ENCODE measurements around the gene PPARA.

The PPARA gene

DNA sequence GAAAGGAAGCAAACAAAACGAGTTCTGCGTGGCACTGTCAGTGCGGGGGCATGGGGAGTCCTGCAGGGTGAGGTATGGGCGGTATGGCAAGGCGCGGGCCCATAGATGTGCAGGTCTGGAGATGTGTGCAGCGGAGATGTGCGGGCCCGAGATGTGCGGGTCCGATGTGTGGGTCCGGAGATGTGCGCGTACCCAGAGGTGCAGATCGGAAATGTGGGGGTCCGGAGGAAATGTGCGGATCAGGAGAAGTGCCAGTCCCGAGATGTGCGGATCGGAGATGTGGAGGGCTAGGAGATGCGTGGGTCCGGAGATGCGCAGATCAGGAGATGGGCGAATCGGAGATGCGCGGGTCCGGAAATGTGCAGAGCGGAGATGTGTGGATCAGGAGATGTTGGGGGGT is 63.8 kb downstream of the PPARA start:
- DNase-seq (ENCODE audit: low spot score) = no peak

DNA sequence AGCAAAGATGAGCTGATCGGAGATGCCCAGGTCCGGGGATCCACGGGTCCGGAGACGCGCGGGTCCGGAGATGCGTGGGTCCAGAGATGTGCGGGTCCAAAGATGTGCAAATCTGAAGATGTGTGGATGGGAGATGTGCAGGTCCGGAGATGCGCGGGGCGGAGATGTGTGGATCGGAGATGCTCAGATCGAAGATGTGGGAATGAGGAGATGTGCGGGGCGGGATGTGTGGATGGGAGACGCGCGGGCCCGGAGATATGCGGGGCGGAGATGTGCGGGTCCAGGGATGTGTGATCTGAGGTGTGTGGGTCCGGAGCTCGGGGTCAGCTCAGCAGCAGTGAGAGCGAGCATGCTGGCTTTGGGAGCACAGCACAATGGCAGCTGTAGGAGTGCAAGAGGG is 64.3 kb downstream of the PPARA start:
- DNase-seq (ENCODE audit: low spot score) = no peak

DNA sequence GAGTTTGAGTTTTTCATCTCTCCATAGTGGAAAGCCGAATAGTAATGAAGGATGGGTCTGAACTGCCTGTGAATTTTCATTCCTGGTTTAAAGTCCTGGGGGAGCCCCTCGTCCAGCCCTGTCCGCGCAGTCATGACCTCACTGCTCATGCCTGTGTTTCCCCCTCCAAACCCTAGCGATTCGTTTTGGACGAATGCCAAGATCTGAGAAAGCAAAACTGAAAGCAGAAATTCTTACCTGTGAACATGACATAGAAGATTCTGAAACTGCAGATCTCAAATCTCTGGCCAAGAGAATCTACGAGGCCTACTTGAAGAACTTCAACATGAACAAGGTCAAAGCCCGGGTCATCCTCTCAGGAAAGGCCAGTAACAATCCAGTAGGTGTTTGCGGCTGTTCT is 69.3 kb downstream of the PPARA start:
- no peak for DNase-seq (ENCODE audit: low spot score)

- DNase-seq (ENCODE audit: low spot score) = no peak
These were observed 70.6 kb downstream of the PPARA start for GRCh38 chr22:46220921-46221320.

DNA sequence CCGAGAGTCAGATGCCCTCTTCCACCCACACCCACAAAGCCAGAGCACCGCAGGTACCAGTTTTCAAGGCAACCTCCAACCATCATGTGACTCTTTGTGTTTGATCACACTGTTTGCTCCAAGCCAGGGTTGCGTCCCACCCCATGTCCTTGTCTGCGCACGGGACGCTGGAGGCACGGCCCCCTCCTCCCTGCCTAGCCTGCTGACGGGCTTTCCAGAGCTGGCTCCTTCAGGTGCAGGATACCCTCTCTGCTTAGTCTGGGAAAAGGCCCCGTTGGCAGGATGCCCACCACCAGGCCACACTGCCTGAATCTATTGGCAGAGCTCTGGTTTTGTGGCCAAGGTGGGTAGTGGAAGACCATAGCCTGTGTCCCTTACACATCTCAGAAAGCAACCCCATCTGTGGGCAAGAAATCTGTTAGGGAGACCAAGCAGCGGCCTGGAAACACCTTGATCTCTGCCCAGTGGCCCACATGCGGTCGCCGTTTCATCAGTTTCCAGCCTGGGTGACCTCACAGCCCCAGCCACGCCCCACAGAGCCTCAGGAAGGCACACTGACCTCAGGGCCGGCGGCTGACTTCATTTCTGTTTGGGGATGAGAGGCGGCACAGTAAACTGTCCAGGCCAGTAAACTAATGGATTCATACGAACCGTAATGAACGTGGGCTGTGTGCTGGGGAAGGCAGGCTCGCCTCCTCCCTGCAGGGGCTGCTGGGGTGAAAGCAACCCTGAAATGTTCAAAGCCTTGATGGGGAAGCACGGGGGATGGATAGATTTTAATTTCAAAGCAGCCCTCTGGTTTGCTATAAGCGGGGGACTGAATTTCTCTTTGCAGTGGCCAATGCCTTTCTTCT is 73.9 kb downstream of the PPARA start:
- no peak for DNase-seq (ENCODE audit: low spot score)

GRCh38 chr22:46224898-46225290 is 74.6 kb downstream of the PPARA start:
- DNase-seq (ENCODE audit: low spot score) = no peak

- no peak for DNase-seq (ENCODE audit: low spot score)
These were observed 75.3 kb downstream of the PPARA start for GRCh38 chr22:46225631-46226030.

DNA sequence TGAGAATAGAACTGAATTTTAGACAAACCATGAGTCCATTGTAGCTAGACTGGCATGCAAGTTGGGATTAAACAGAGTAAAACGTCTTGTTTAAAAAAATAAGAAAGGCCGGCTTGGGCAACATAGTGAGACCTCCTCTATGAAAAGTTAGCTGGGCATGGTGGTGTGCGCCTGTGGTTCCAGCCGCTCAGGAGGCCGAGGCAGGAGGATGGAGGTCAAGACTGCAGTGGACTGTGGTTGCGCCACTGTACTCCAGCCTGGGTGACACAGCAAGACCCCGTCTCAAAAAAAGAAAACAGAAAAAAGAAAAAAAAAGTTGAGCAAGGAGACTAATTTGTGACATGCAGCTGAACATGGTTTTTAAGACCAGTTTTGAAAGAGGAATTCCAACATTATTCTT is 76.3 kb downstream of the PPARA start:
- no peak for DNase-seq (ENCODE audit: low spot score)

DNA sequence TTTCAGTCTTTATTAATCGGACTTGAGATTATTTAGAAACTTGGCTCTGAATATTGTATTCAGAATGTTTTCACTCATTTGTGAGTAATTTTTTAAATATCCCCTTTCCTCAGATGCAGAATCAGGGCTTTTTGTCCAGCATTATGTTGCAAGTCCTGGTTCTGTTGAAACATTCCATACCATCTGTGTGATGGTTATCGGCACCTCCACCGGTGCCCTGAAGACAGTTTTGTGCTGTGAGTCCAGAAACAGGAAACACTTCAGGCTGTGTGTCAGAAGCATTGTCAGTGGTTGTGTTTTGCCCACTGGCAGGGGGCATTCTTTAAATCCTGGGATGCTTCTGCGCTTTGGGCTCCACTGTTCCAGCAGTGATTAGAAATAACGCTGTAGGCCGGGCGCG is 79.4 kb downstream of the PPARA start:
- DNase-seq (ENCODE audit: low spot score) = no peak

DNA sequence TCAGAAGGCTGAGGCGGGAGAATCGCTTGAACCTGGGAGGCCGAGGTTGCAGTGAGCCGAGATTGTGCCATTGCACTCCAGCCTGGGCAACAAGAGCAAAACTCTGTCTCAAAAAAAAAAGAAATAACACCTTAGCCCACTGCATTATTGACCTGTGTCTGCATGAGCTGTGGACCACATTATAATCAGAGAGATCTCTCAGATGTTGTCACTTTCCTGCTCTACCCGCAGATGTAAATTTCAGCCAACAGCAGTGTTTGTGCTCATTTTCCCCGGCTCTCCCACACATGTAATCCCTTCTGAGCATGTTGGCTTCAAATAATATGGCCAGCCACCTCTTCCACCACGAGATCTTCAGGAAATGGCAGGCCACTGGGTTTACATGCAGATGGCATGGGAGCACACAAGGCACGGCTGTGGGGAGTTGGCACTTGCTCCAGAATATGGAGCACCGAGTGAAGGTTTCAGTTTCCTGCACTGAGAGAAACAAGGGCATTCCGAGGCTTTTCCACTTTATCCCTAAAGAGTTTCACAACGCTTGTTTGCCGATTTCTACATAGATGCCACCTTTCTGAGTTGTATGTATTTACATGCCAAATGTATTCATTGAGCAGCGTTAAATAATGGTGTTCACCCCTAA is 80.1 kb downstream of the PPARA start:
- no peak for DNase-seq (ENCODE audit: low spot score)

- no peak for DNase-seq (ENCODE audit: low spot score)
These were observed 82.9 kb downstream of the PPARA start for GRCh38 chr22:46233231-46233630.

GRCh38 chr22:46234969-46235368 is 84.6 kb downstream of the PPARA start:
- no peak for DNase-seq (ENCODE audit: low spot score)

GRCh38 chr22:46237453-46238124 is 87.3 kb downstream of the PPARA start:
- DNase-seq (ENCODE audit: low spot score) = no peak

GRCh38 chr22:46238541-46238940 is 88.2 kb downstream of the PPARA start:
- DNase-seq (ENCODE audit: low spot score) = no peak

GRCh38 chr22:46239261-46240048 is 89.1 kb downstream of the PPARA start:
- no peak for DNase-seq (ENCODE audit: low spot score)

DNA sequence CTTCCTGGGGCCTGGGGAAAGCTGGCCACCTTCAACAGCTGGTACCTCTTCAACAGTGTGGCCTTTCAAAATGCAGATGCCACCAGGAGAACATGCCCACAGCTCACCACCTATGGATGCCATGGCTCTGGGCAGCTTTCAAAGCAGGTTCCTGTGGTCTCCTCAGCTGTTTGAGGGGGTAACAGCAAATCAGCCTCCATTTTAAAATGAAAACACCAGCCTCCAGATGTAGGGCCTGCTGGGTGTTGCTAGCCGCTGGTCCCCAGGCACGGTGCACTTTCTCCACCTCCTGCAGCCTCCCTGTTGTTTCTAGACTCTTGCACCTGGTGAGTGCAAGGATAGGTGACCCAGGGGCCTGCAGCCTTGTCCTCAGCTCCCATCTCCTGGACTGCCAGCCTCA is 89.7 kb downstream of the PPARA start:
- no peak for DNase-seq (ENCODE audit: low spot score)

DNA sequence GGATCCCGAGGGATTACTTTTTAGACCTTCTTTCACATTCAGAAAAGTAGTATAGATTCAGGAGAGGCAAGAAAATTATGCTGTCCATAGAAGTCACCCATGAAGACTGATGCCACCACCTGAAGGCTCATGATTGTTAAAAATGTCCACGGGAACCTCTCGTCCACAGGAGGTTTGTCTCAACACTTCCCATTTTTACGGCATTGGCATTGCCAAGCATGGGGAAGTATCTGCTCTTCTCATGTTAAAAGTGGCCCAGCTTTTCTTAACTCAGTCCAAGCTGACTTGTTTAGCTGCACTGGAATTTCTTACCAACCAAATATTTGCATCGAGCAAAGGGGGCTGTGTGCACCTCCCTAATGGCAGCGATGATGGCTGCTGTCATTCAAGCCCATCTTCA is 90.2 kb downstream of the PPARA start:
- DNase-seq (ENCODE audit: low spot score) = no peak

GRCh38 chr22:46240907-46241306 is 90.6 kb downstream of the PPARA start:
- DNase-seq (ENCODE audit: low spot score) = no peak

GRCh38 chr22:46241396-46242007 is 91.2 kb downstream of the PPARA start:
- no peak for DNase-seq (ENCODE audit: low spot score)

GRCh38 chr22:46242076-46242475 is 91.8 kb downstream of the PPARA start:
- DNase-seq (ENCODE audit: low spot score) = no peak

GRCh38 chr22:46244771-46245170 is 94.4 kb downstream of the PPARA start:
- DNase-seq (ENCODE audit: low spot score) = no peak

DNA sequence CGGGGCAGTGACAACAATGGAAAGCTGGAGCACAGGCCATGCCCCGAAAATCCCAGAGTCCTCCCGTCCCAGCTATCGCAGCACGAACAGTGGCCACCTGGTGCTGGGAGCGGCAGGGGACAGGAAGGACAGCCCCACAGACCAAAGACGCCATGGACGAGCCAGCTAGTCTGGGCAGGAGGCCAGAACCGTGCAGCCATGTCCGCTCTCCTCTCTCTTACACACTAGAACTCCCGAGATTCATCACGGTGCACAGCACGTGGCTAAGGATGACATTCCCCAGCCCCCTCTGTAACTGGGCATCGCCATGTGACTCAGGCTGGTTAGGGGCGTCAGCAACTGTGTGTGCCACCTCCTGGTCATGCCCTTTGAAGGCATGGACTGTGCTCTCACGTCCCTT is 95.2 kb downstream of the PPARA start:
- no peak for DNase-seq (ENCODE audit: low spot score)
